Mesenchymal stem cell (in vitro differentiated cells and primary cell): ENCODE results near the gene CAND2.

Experiments used
- DNase-seq: peaks from one replicate; pipeline ENCODE4 v3.0.0-alpha.2; 2013
- H2AFZ ChIP-seq: one replicate; pipeline ENCODE4 v1.6.1; 2013; ENCODE audit warnings: low read depth, mild to moderate bottlenecking, control low read depth, inconsistent platforms, low read length, moderate library complexity
- H2AK5ac ChIP-seq: 2 replicates; pipeline ENCODE4 v1.6.1; 2013; ENCODE audit warnings: low read length, moderate library complexity, mild to moderate bottlenecking, inconsistent platforms; ENCODE audit not compliant: severe bottlenecking
- H2BK120ac ChIP-seq: one replicate; pipeline ENCODE4 v1.6.1; 2013; ENCODE audit warnings: low read depth, mild to moderate bottlenecking, inconsistent platforms, low read length, moderate library complexity
- H2BK12ac ChIP-seq, 2 experiments: one replicate each; pipeline ENCODE4 v1.6.1; 2013; ENCODE audit warnings: inconsistent platforms in 2 of 2, low read length in 2 of 2, mild to moderate bottlenecking in 2 of 2, moderate library complexity in 2 of 2, control low read depth in 1 of 2
- H2BK15ac ChIP-seq: one replicate; pipeline ENCODE4 v1.6.1; 2013; ENCODE audit warnings: mild to moderate bottlenecking, low read depth, inconsistent platforms; ENCODE audit not compliant: poor library complexity, severe bottlenecking
- H2BK5ac ChIP-seq: 2 replicates; pipeline ENCODE4 v1.6.1; 2013; ENCODE audit warnings: low read depth, mild to moderate bottlenecking, low read length, control low read depth, inconsistent platforms; ENCODE audit not compliant: poor library complexity, severe bottlenecking
- H3K14ac ChIP-seq, 2 experiments: one replicate each; pipeline ENCODE4 v1.6.1; 2013; ENCODE audit warnings: inconsistent platforms in 2 of 2, low read length in 2 of 2, control low read depth in 1 of 2, mild to moderate bottlenecking in 1 of 2, moderate library complexity in 1 of 2
- H3K18ac ChIP-seq, 2 experiments: one replicate each; pipeline ENCODE4 v1.6.1; 2013; ENCODE audit warnings: inconsistent platforms in 2 of 2, low read length in 2 of 2, control low read depth in 1 of 2, low read depth in 1 of 2, mild to moderate bottlenecking in 1 of 2
- H3K23ac ChIP-seq, 2 experiments: one replicate each; pipeline ENCODE4 v1.6.1; 2013; ENCODE audit warnings: inconsistent platforms in 2 of 2, low read length in 2 of 2, mild to moderate bottlenecking in 2 of 2, moderate library complexity in 2 of 2, control low read depth in 1 of 2
- H3K27ac ChIP-seq: 2 replicates; pipeline ENCODE4 v1.5.1; 2013; ENCODE audit warnings: mild to moderate bottlenecking, moderate library complexity, low read length, control low read depth, inconsistent platforms; ENCODE audit not compliant: poor library complexity, severe bottlenecking
- H3K27me3 ChIP-seq, 2 experiments: 2 replicates each; pipeline versions ENCODE4 v1.6.1 to v1.7.0; 2013; ENCODE audit warnings: low read length in 2 of 2, mild to moderate bottlenecking in 2 of 2, moderate library complexity in 2 of 2, control low read depth in 1 of 2, inconsistent platforms in 1 of 2; ENCODE audit not compliant: control insufficient read depth in 1 of 2, insufficient read depth in 1 of 2
- H3K36me3 ChIP-seq, 2 experiments: 2 replicates each; pipeline versions ENCODE4 v1.6.1 to v1.7.0; 2013; ENCODE audit warnings: low read length in 2 of 2, control low read depth in 1 of 2, inconsistent platforms in 1 of 2, low read depth in 1 of 2, mild to moderate bottlenecking in 1 of 2; ENCODE audit not compliant: insufficient read depth in 2 of 2, control insufficient read depth in 1 of 2
- H3K4ac ChIP-seq, 2 experiments: one replicate each; pipeline ENCODE4 v1.6.1; 2013; ENCODE audit warnings: inconsistent platforms in 2 of 2, low read length in 2 of 2, mild to moderate bottlenecking in 2 of 2, moderate library complexity in 2 of 2, control low read depth in 1 of 2, low read depth in 1 of 2
- H3K4me1 ChIP-seq: 2 replicates; pipeline ENCODE4 v1.6.1; 2013; ENCODE audit warnings: low read depth, low read length, control low read depth; ENCODE audit not compliant: control insufficient read depth, insufficient read depth
- H3K4me2 ChIP-seq: 2 replicates; pipeline ENCODE4 v1.6.1; 2013; ENCODE audit warnings: low read length, mild to moderate bottlenecking, inconsistent platforms; ENCODE audit not compliant: poor library complexity, severe bottlenecking
- H3K4me3 ChIP-seq, 2 experiments: 2 replicates each; pipeline versions ENCODE4 v1.5.1 to v1.7.0; 2013; ENCODE audit warnings: low read length in 2 of 2, mild to moderate bottlenecking in 2 of 2, control low read depth in 1 of 2, low read depth in 1 of 2; ENCODE audit not compliant: insufficient read depth in 1 of 2
- H3K79me1 ChIP-seq: replicated peaks from 2 replicates; pipeline ENCODE4 v1.6.1; 2013; ENCODE audit warnings: mild to moderate bottlenecking, control low read depth, low read length, inconsistent platforms; ENCODE audit not compliant: poor library complexity, severe bottlenecking
- H3K9ac ChIP-seq: 2 replicates; pipeline ENCODE4 v1.7.0; 2013; ENCODE audit warnings: mild to moderate bottlenecking, low read length, moderate library complexity
- H3K9me3 ChIP-seq: 2 replicates; pipeline ENCODE4 v1.7.0; 2013; ENCODE audit warnings: mild to moderate bottlenecking, low read length; ENCODE audit not compliant: control insufficient read depth
- H4K8ac ChIP-seq: one replicate; pipeline ENCODE4 v1.6.1; 2013; ENCODE audit warnings: inconsistent platforms, mild to moderate bottlenecking, low read length, moderate library complexity
- H4K91ac ChIP-seq: one replicate; pipeline ENCODE4 v1.6.1; 2013; ENCODE audit warnings: mild to moderate bottlenecking, low read length, inconsistent platforms
- WGBS: methylation state at CpG from one replicate; pipeline ENCODE4 v1.1.7; 2013; ENCODE audit warnings: mixed read lengths; 5-methylcytosine and 5-hydroxymethylcytosine counted together

The CAND2 gene

GRCh38 chr3:12824299-12824698 is 27.8 kb downstream of the CAND2 start:
- no peak overlapping the region for H3K23ac ChIP-seq
- no peak overlapping the region for H2AFZ ChIP-seq

GRCh38 chr3:12825156-12825555 is 28.7 kb downstream of the CAND2 start:
- peaks cover 1% of the 10 kb centered on the region for H3K79me1 ChIP-seq
- no peak overlapping the region for H3K4ac ChIP-seq
- H2AFZ ChIP-seq, result no peak overlapping the region
- no peak overlapping the region for H4K8ac ChIP-seq
- no peaks in the 10 kb centered on the region for H3K9me3 ChIP-seq
- WGBS, result 92% methylated on average over 8 of the region's 8 CpGs
- H3K9ac ChIP-seq, result no peak overlapping the region
- H3K27ac ChIP-seq, result no peak overlapping the region
- H2BK120ac ChIP-seq, result no peak overlapping the region
- DNase-seq, result no peak
- peaks cover 0 to 4% of the 10 kb centered on the region in 2 experiments for H3K27me3 ChIP-seq
- no peak overlapping the region for H3K18ac ChIP-seq
- no peak overlapping the region for H3K4me3 ChIP-seq
- H3K36me3 ChIP-seq, result peaks cover 2 to 19% of the 10 kb centered on the region in 2 experiments
- no peak overlapping the region for H2AK5ac ChIP-seq
- no peak overlapping the region for H2BK15ac ChIP-seq
- no peak overlapping the region for H2BK5ac ChIP-seq
- H2BK12ac ChIP-seq, result no peak overlapping the region
- peaks cover 2% of the 10 kb centered on the region for H3K4me1 ChIP-seq
- H3K23ac ChIP-seq, result no peak overlapping the region
- no peak overlapping the region for H4K91ac ChIP-seq
- H3K14ac ChIP-seq, result no peak overlapping the region
- H3K4me2 ChIP-seq, result no peak overlapping the region

More at GRCh38 chr3:12824299-12824698, 27.8 kb downstream of the CAND2 start:
- Histone ChIP-seq H3K79me1 (peaks cover 1% of the 10 kb centered on the region), H3K4me3 (no peak overlapping the region), H4K91ac (no peak overlapping the region), H3K9me3 (no peaks in the 10 kb centered on the region), H2BK120ac (no peak overlapping the region), H3K27ac (no peak overlapping the region), H4K8ac (no peak overlapping the region), H3K4ac (no peak overlapping the region), H2AK5ac (no peak overlapping the region), H2BK15ac (no peak overlapping the region), H3K36me3 (peaks cover 0 to 15% of the 10 kb centered on the region in 2 experiments), H2BK5ac (no peak overlapping the region), H3K9ac (no peak overlapping the region), H3K4me2 (no peak overlapping the region), H3K14ac (no peak overlapping the region), H2BK12ac (no peak overlapping the region), H3K27me3 (peaks cover 0 to 12% of the 10 kb centered on the region in 2 experiments), H3K4me1 (no peaks in the 10 kb centered on the region), H3K18ac (no peak overlapping the region)
- 98% methylated on average over 5 of the region's 7 CpGs for WGBS
- DNase-seq, result no peak

DNA sequence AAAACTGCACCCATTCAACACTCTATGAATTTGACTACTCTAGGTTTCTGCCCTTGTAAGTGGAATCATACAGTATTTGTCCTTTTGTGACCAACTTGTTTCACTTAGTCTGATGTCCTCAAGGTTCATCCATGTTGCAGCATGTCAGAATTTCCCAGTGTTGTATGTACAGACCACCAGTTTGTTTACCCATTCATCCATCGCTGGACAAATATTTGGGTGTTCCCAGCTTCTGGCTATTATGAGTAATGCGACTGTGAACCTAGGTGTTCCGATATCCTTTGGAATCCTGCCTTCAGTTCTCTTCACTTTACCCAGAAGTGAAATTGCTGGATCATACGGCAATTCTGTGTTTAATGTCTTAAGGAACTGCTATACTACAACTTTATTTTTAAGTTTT is 32.3 kb downstream of the CAND2 start:
- peak; percentile 62 for DNase-seq
- peaks cover 37 to 47% of the 10 kb centered on the region in 2 experiments for H3K36me3 ChIP-seq
- no peak overlapping the region for H2AK5ac ChIP-seq
- H3K14ac ChIP-seq, result no peak overlapping the region
- no peaks in the 10 kb centered on the region for H3K9me3 ChIP-seq
- no peak overlapping the region for H3K23ac ChIP-seq
- 89% methylated on average over 3 of the region's 4 CpGs for WGBS
- no peak overlapping the region for H4K91ac ChIP-seq
- H4K8ac ChIP-seq, result no peak overlapping the region
- H2BK12ac ChIP-seq, result no peak overlapping the region
- H3K18ac ChIP-seq, result no peak overlapping the region
- no peak overlapping the region for H2AFZ ChIP-seq
- no peak overlapping the region for H2BK120ac ChIP-seq
- H2BK5ac ChIP-seq, result no peak overlapping the region
- H2BK15ac ChIP-seq, result no peak overlapping the region
- H3K27me3 ChIP-seq, result no peaks in the 10 kb centered on the region
- no peak overlapping the region for H3K4me3 ChIP-seq
- H3K79me1 ChIP-seq, result peaks cover 6% of the 10 kb centered on the region
- H3K4me2 ChIP-seq, result no peak overlapping the region
- H3K9ac ChIP-seq, result no peak overlapping the region
- no peak overlapping the region for H3K4ac ChIP-seq
- peaks cover 2% of the 10 kb centered on the region for H3K4me1 ChIP-seq
- H3K27ac ChIP-seq, result no peak overlapping the region

GRCh38 chr3:12829404-12829803 is 32.9 kb downstream of the CAND2 start:
- H2AFZ ChIP-seq, result no peak overlapping the region
- no peak overlapping the region for H3K23ac ChIP-seq
- H3K9ac ChIP-seq, result no peak overlapping the region
- no peaks in the 10 kb centered on the region for H3K27me3 ChIP-seq
- H3K36me3 ChIP-seq, result peaks cover 44 to 52% of the 10 kb centered on the region in 2 experiments
- no peak overlapping the region for H3K4ac ChIP-seq
- no peak overlapping the region for H4K8ac ChIP-seq
- DNase-seq, result no peak
- no peak overlapping the region for H3K18ac ChIP-seq
- peaks cover 6% of the 10 kb centered on the region for H3K79me1 ChIP-seq
- no peaks in the 10 kb centered on the region for H3K9me3 ChIP-seq
- no peak overlapping the region for H3K4me3 ChIP-seq
- no peak overlapping the region for H2BK15ac ChIP-seq
- H2BK120ac ChIP-seq, result no peak overlapping the region
- no peak overlapping the region for H3K27ac ChIP-seq
- no peak overlapping the region for H3K14ac ChIP-seq
- H3K4me1 ChIP-seq, result peaks cover 2% of the 10 kb centered on the region
- WGBS, result no CpG with 5 or more reads among the region's 4 CpGs
- H2AK5ac ChIP-seq, result no peak overlapping the region
- H2BK12ac ChIP-seq, result no peak overlapping the region
- no peak overlapping the region for H2BK5ac ChIP-seq
- H3K4me2 ChIP-seq, result no peak overlapping the region
- no peak overlapping the region for H4K91ac ChIP-seq
